Femur (tissue), 1 donor: ENCODE measurements around the gene MRPS14.
A peak's percentile ranks its signal among the peaks of the same experiment; 100 is the strongest.

Source experiments
- DNase-seq: peaks from one replicate; pipeline ENCODE4 v3.0.0-alpha.2; 2017

The MRPS14 gene

DNA sequence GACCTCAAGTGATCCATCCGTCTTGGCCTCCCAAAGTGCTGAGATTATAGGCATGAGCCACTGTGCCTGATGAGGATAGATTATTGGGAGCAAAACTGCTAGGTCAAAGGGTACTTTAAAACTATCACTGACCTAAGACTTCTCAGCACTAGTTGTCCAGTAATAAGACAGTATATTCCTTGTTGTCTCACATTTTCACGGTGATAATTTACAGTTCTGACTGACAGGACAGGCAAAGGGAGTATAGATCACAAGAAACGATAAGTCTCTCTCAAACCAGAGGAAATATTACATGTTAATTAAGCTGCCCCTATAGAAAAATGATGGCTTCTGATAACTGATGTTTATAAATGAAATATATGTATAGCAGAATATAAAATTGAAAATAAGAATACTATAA, 3.7 kb downstream of the MRPS14 start:
- DNase-seq: no peak

DNA sequence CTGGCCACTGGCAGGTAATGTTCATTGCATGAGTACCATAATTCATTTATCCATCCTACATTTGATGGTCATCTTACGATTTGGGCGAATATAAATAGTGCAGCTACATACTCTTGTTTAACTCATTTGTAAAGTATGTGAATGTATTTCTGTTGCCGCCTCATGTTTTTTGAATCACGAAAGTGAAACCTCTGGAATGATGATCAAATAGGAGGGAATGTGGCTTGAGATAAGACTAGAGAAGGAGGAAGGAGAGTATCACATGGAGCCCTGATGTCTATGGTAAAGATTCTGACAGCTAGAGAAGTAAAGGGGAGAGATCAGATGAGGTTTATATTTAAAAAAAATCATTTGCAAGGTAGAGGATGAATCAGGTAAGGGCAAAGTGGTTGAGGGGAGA, 8.0 kb downstream of the MRPS14 start:
- DNase-seq: no peak

DNA sequence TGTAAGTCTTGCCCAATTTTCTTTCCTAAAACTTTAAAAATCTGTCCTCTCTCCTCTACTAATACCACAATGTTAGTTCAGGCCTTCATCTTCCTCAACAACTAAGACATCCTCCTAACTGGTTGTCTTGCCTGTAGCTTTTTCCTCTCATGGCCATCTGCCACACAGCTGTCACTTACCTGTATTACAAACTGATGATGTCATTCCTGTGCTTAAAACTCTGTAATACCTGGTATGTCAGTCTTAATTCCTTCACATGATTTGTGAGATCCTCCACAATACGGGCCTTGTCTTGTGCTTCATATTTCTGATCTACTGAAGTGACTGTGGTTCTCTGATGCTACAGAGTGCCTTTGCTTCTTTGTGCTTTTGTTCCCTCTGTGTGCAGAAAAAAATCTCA, 9.8 kb downstream of the MRPS14 start:
- DNase-seq: no peak

DNA sequence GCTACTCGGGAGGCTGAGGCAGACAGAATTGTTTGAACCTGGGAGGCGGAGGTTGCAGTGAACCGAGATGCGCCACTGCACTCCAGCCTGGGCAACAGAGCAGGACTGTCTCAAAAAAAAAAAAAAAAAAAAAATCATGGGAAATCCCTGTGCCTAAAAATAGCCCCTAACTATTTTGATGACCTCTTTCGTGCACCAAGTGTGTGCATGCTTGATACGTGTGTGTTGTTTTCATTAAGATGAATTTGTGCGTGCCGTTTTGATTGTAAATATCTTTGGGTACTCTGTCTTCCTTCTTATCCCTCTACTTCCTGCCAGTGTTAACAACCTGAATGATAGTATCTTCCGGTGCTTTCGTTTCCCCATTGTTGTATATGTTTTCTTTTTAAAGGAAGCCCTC, 13.7 kb downstream of the MRPS14 start:
- no peak for DNase-seq

DNA sequence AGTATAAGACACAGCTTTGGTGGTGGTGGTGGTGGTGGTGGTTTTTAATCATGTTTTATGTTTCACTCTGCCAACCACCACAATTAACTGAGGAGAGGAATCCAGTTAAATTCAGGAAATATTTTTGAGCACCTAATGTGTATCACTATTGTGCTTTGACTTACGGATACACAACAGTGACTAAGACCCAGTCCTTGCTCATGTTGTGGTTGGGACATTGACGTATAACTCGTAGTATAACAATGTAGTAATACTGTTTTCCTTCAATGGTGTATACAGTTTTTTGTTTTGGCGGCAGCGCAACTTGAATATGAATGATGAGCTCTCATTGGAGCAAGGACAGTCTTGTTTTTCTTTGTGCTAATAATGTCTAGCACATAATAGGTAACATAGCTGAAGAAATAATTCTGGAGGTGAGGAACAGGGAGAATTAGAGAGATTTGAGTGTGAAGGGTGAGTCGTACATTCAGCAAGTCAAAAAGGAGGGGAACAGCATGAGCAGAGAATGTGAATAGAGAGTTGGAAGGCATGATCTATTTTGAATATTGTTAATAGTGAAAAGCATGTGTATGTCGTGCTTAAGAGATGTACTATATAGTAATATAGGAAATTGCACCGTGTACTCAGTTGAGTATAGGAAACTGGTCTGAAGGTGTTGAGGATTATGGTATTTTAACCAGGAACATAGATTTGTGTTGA, 18.0 kb downstream of the MRPS14 start:
- no peak for DNase-seq

DNA sequence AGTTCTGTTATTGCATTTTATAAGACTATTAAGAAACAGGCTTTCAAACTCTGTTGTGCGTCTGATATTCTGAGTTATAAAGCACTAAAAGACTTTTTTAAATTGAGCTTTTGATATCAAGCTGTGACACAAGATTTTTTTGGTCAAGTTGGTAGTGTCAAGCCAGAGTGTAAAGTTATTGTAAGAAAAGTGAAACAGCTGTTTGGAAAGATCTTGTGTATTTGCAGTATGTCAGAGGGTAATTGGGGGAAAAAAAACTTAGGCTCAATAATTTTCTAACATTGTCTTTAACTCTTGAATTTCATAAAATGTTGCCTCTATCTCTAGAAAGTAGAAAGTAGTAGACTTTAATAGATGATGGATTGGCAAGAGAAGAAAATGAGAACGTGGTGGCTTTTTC, 19.7 kb downstream of the MRPS14 start:
- no peak for DNase-seq

DNA sequence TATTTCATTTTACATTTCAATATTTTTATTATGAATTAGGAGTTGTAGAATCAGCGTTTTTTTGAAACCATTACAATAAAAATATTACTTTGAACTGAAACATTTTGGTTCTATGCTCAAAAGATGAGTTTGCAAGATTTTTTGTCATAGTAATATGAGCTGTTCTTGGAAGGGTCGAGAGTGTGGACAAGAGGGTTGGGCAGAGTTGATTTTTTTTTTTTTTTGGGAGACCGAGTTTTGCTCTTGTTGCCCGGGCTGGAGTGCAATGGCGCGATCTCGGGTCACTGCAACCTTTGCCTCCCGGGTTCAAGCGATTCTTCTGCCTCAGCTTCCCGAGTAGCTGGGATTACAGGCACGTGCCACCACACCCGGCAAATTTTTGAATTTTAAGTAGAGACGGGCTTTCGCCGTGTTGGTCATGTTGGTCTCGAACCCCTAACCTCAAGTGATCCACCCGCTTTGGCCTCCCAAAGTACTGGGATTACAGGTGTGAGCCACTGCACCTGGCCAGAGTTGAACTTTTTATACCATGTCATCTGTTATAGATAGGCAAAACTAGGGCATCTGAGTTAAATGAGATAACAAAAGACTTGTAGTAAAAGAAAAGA, 20.2 kb downstream of the MRPS14 start:
- DNase-seq: no peak

DNA sequence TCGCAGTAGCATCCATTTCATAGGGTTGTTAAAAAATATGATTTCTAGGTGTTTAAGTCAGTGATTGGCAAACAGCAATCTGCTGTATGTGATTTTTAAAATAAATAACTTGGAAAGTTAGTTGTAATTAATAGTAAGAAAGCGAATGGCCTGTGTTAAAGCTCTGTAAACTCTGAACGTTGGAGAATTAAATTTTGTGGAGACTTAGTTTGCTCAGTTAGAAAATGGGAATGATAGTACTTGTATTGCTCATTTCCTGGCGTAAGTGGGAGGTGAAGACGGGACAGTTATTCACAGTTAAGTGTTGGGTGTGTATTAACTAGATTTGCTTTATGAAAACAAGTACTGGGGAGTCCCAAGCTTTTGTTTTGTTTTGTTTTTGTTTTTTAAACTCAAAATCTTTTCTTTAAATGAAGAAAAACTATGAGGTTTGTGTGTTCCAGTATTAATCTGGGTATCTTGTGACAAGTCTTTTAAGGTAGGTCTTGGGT, 22.5 kb downstream of the MRPS14 start:
- DNase-seq: no peak

DNA sequence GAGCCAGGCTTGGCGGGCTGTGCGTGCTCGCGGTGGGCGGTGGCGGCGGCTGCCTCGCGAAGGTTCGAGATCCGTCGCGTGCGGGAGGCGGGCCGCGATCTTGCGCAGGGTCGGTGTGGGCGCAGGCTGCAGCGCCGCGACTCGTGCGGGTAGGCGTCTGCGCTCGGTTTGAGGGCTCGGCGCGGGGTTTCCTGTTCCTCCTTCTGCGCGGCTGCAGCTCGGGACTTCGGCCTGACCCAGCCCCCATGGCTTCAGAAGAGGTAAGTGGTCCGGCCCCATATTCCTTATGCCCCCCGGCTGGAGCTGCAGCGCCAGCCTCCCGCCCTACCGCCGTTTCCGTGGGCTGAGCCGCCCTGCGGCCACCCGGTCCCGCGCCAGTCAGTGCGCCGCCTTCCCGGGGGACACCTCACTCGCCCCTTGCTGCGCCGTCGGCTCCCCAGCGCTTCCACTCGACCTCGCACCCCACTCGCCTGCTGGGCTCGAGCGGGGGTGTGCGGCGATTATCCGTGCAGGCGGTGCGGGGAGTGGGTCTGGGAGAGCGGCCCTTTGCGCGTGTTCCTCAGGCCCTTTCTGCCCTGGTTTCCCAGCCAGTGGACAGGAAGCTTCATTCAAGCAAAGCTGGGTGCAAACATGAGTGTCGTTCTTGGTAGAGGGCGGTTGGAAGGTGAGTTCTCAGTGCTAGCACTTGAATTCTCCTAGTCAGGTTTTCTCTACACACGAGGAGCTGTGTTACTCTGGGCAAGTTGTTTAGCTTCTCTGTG, 23.1 kb downstream of the MRPS14 start, which contains the start of gene CACYBP:
CACYBP (plus strand) TSS at position 12 of the 761 bp plus-strand sequence; CDS start at position 246, 234 bp downstream.
- no peak for DNase-seq

DNA sequence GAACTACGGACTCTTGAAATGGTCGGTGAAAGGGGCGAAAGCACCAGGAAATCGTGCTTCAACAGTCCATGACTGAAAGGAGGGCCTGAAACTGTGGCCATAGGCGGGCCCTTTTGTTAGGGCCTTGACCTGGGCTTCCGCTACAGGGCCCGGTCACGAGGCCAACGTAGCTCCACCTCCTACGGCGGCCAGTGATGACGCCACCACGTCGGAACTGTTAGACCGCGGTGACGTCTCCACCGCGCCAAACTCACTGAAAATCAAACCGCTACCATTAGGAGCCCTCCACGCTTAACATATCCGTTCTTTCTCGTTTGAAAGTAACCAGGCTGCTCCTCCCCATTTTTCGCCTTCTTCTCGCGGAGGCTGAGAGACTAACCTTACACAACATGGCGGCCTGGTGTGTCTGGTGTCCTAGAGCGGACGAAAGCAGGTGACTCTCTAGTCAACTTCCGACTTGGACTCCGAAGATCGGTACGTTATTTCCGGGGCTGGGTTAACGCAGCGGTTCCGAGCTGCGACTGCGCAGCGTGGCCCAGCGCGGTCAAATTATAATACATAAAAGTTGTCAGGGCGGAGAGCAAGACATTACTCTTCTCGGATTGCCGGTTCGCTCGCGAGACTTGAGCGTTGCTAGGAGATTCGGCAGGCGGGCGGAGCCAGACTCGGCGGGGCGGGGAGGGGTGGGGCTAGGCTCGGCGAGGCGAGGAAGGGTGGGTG, 23.8 kb downstream of the MRPS14 start:
- DNase-seq: peak; percentile 99

DNA sequence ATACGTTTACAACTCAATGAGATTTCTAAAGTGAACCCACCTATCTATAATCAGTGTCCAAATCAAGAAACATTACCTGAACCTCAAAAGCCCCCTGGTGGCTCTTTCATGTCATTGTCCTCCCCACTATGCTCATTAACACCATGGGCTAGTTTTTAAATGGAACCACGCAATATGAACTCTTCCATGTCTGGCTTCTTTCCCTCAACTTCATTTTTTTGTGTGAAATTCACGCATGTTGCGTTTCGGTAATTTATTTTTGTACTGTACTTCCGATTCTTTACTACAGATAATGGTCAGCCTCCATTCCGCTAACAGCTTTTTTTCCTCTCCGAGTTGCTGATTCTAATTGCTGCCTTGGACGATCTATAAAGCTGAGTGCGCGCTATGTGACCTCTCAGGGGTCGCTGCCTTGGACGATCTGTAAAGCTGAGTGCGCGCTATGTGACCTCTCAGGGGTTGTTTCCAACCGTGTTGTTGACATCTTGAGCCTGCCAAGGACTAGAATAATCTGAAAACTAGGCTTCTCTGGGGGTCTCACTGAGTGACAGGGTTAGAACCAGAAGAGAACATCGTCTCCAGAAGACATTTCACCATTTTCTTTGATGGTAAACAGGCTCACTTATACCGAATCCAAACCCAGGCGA, 24.5 kb downstream of the MRPS14 start:
- DNase-seq: peak; percentile 41

DNA sequence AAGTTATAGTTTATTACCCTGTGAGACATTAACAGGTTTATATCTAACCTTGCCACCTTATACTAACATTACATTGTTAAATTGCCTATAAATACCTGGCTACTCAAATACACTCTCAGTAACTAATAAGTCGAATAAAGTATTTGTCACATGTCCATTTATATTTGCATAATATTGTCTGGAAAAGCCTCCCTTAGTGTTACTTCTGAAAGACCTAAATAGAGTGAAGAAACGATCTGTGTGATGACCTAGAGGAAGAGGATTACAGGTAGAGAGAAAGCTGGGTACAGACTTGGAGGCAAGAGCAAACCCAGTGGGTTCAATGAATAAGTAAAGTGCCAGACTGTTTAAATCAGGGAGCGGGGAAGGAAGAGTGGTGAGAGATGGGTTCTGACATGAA, 26.2 kb downstream of the MRPS14 start:
- no peak for DNase-seq

DNA sequence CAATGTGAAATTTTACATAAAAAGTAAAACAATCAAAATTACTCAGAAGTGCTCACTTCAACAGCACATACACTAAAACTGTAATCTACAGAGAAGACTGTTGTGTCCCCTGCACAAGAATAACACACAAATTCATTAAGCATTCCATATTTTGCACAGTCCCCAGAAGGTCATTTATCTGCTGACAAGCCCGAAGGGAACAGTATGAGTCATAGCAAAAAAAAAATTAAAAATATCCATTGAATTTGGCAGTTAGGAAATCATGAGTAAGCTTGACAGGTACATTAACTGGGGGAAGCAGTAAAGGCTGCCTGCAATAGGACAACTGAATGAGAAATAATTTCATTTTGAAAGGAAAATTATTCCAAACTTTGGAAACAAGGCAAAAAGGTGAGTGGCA, 26.7 kb downstream of the MRPS14 start:
- DNase-seq: no peak

DNA sequence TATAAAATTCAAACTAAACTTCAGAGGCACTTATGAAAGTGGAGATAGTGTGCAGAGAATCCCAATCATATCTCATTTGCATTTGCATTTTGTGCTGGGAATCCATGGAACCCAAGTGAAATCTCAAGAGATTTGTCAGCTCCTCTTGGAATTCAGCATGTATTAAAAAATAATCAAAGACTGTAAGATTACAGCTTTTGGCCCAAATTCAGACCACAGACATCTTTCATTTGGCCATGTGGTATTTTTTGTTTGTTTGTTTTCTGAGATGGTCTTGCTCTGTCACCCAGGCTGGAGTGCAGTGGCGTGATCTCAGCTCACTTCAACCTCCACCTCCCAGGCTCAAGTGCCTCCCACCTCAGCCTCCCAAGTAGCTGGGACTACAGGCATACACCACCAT, 27.3 kb downstream of the MRPS14 start:
- no peak for DNase-seq

DNA sequence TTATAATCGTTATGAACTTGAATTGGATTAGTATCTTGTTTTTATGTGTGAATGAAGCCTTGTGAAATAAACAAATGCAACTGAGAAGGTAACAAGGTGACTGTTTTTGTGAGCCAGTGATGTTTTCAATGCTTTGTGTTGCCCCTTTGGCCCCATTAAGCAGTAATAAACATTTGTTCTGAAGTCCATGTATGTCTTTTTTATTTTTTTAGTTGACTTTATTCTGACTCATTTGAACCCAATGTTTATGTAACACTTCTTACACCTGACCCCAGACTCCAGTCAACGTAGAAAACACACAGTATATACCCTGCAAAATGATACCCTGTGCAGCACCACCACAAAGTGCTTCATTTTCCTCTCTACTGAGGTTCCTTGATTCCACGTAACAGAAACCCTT, 28.1 kb downstream of the MRPS14 start:
- DNase-seq: no peak

DNA sequence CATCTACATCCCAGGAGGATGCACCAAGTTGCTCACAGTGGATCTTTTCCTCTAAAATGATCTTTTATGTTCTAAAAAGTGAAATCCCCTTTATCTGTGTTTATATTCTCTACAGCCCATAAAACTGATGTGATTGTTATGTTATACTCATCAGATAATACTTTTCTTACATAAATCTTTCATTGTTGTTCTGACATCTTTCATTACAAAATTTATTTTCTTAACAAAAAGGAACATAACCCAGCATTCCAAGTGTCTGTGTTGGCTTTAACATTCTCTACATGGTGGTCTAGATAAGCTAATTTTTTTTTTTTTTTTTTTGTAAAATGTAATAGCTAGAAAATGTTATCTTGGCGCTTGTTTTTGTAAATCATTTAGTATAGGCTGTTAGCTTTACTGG, 31.8 kb downstream of the MRPS14 start:
- DNase-seq: no peak

DNA sequence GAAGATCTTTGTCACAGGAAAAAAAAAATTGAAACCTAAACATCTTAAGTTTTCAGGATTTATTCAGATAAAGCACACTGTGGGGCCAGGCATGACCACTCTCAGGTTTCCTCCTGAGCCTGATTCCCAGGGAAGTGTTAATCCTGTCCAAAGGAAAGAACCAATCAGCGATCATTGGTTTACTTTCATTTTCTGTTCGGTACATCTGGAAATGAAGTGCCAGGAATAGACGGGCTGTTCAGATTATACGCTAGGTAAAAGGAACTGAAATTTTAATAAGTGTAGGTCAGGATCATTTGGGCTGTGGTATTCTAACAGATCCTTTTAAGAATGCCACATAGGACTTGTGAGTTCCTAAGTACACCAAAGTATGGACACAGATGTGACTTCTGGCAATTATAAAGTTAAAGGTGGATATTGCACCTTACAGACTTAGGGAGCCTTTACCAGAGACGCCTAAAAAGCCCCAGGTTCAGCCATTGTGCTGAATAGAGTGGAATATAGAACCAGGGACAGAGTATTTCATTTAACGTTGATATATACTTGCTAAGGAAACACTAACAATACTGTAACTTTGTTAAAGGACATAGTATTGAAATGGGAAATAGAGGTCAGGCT, 32.7 kb downstream of the MRPS14 start:
- no peak for DNase-seq

DNA sequence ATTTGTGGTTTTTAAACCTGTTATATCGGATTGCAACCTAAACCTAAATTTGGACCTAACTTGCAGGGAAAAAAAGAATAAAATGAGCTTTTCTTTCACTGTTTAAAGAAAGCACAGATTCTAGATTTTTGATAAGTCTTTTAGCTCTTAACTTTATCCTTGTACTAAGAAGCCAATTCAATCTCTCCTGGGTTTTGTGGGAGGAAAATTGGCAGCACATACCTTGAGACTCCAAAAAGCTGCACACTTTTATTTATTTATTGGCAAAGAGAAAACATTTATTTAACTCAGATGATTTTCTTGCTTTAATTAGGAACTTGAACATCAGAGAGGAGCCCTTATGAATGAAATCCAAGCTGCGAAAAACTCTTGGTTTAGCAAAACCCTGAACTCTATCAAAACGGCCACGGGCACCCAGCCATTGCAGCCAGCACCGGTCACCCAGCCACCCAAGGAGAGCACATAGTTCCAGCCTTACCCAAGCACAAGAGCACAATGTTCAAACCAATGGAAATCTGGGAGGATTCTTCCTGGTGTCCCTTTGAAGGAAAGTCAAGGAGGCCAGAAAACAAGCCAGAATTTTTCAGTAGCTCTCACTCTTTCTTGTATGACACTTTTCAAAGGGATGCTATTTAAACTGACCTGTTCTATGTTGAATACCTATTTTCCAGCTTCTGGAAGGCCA, 33.5 kb downstream of the MRPS14 start:
- no peak for DNase-seq

DNA sequence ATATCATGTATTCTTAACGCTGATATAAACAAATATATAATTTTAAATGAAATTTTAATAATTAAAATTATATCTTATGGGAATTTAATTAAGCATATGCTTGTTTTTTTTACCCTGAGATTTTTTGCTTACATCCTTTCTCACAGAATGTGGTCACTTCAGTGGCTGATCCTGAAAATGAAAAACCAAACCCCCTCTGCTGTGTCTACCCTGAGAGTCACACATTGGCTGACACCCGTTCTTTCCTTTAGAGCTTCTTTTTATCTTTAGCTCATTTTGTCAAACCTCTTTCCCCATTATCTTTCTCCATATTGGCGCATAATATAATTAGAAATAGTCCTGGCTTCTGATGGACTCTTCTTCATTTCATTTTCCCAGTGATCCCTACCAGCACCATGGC, 34.2 kb downstream of the MRPS14 start:
- no peak for DNase-seq

DNA sequence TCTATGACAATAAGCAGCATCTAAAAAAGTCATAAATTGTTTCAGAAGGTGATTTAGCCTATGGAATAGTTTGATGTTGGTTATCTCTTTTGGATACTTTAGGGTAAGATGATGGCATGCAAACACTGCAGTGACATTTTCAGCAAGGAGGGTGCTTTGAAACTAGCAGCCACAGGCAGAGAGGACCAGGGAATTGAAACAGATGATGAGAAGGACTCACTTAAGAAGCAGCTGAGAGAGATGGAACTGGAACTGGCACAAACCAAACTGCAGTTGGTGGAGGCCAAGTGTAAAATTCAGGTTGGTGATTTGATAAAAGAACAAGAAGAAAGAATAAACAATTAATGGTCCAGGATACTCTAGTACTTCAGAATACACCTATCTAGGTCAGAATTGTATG, 34.7 kb downstream of the MRPS14 start:
- DNase-seq: no peak

DNA sequence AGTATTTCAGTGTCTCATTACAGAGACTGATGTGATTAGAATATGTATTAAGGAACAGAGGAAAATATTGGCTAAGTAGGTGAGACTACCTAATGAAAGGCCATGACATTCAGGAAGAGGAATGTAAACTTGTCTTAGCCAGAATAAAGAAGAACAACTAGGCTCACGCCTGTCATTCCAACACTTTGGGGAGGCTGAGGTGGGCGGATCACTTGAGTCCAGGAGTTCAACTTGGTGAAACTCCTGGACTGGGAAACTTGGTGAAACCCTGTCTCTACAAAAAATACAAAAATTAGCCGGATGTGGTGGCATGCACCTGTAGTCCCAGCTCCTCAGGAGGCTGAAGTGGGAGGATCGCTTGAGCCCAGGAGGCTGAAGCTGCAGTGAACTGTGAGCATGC, 38.3 kb downstream of the MRPS14 start:
- DNase-seq: no peak
